ENCODE results near the gene SPEN.

DNA sequence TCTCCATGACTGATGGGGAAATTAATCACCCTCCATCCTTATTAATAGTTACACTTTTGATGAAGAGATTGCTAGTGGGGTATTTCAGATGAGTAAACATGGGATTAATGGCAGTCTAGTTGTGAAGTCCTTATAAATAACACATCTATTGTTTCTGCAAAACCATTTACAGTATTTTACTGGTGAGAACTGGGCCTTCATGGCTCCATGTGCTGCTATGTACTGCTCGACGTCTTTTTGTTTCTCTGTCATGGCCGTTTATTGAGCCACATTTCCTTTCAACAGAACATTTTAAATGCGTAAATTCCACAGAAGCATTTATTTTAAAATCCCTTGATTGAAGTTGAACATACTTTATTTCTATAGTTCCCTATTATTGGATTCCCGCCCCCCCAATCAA lies 34.5 kb downstream of the SPEN start:
- no peak for TF ChIP-seq POLR2A (IDR thresholded peaks at IDR 0.05; ENCODE audit: low read length)
- no peak for TF ChIP-seq GATA1 (IDR thresholded peaks at IDR 0.05; ENCODE audit: low read depth, low read length)
